HG03469 (cell line): Measurements from ENCODE around the gene OR4K14.
"Not testable (repeated sequence)": the region's sequence is repeated elsewhere in the genome, so short reads cannot be mapped to it uniquely, and the experiment has no call there.

Experiments
- ATAC-seq: cut with Tn5 transposase; IDR thresholded peaks from one replicate; pipeline ENCODE4 v1.9.1; 2021; ENCODE audit warnings: mild to moderate bottlenecking, moderate library complexity, moderate number of reproducible peaks; ENCODE audit not compliant: unreplicated experiment

OR4K14 gene

GRCh38 chr14:20019257-20019865 is at the start of gene OR4K14:
Gene OR4K14, minus strand, starts transcription at chr14:20019307. Its CDS starts 4,114 bp downstream, at chr14:20015193.
- no peak for ATAC-seq

- no peak for ATAC-seq
Measured at GRCh38 chr14:20059745-20060144, 40.6 kb upstream of the OR4K14 start, which contains the start of gene OR4L1. Gene OR4L1, plus strand, starts transcription at chr14:20060045. Its CDS starts 0 bp downstream, at chr14:20060045.

- ATAC-seq: no peak
Measured at GRCh38 chr14:20048202-20048601, 29.1 kb upstream of the OR4K14 start.

GRCh38 chr14:20044243-20044642 is 25.1 kb upstream of the OR4K14 start:
- no peak for ATAC-seq

GRCh38 chr14:20035938-20036337 is 16.8 kb upstream of the OR4K14 start, which contains the start of gene OR4K13:
Gene OR4K13, minus strand, starts transcription at chr14:20036038. Its CDS starts 1,280 bp downstream, at chr14:20034758.
- ATAC-seq: no peak

- no peak for ATAC-seq
Measured at GRCh38 chr14:20035449-20035848, 16.3 kb upstream of the OR4K14 start.

GRCh38 chr14:20031058-20031457 is 12.0 kb upstream of the OR4K14 start:
- no peak for ATAC-seq

- ATAC-seq: no peak
Measured at GRCh38 chr14:20008156-20008555, 11.0 kb downstream of the OR4K14 start.

GRCh38 chr14:20002319-20002718 is 16.8 kb downstream of the OR4K14 start:
- ATAC-seq: no peak

- no peak for ATAC-seq
Measured at GRCh38 chr14:20001863-20002262, 17.2 kb downstream of the OR4K14 start, which contains the start of gene OR4Q2. Gene OR4Q2, plus strand, starts transcription at chr14:20002163.

GRCh38 chr14:19993438-19993837 is 25.7 kb downstream of the OR4K14 start:
- no peak for ATAC-seq

GRCh38 chr14:19975291-19975690 is 43.8 kb downstream of the OR4K14 start, which contains the start of gene OR4K15:
Gene OR4K15, plus strand, starts transcription at chr14:19975591. Its CDS starts 0 bp downstream, at chr14:19975591.
- ATAC-seq: no peak

GRCh38 chr14:19974844-19975243 is 44.3 kb downstream of the OR4K14 start:
- no peak for ATAC-seq

- ATAC-seq: not testable (repeated sequence)
Measured at GRCh38 chr14:19969735-19970134, 49.4 kb downstream of the OR4K14 start.
